NB4 (cell line): ENCODE measurements around the gene SDR39U1.
A peak's percentile ranks its signal among the peaks of the same experiment; 100 is the strongest.

Source experiments
- DNase-seq: peaks from one replicate; pipeline ENCODE4 v3.0.0; 2010; ENCODE audit warnings: low read depth
- H3K4me3 ChIP-seq: one replicate; pipeline ENCODE4 v1.5.1; 2011; ENCODE audit warnings: mild to moderate bottlenecking, low read depth, low read length, moderate library complexity
- MAX ChIP-seq: IDR thresholded peaks from 2 replicates; pipeline ENCODE4 v1.6.1; 2011; ENCODE audit warnings: low read depth, low read length
- MYC ChIP-seq: IDR thresholded peaks from 2 replicates; pipeline ENCODE4 v1.6.1; 2011; ENCODE audit warnings: low read depth, low read length
- POLR2A ChIP-seq: IDR thresholded peaks from 2 replicates; pipeline ENCODE4 v1.6.1; 2011; ENCODE audit warnings: mild to moderate bottlenecking; ENCODE audit not compliant: insufficient read length; ENCODE audit errors: extremely low read depth
- TF ChIP-seq, protein P1 (sequence below): IDR thresholded peaks from one replicate; pipeline ENCODE4 v1.5.1; 2012; ENCODE audit warnings: low read depth, low read length

Gene SDR39U1

DNA sequence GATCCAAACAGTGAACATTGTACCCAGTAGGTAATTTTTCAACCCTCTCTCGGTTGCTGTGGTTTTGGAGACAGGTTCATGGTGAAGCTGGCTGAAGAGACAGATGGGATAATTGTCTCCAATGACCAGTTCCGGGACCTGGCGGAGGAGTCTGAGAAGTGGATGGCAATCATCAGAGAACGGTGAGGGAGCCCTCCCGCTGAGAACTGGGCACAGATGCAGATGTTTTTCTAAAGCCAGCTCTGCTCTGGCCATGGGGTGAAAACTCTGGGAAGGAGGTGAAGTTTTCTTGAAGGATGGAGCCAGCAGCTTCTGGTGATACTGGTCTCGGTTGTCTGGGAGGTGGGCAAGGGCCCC, 6.6 kb downstream of the SDR39U1 start:
- H3K4me3 ChIP-seq, result no peak overlapping the region
- DNase-seq, result no peak
- TF ChIP-seq POLR2A, result no peak

GRCh38 chr14:24435192-24435810, 7.3 kb downstream of the SDR39U1 start:
- TF ChIP-seq, protein P1, sequence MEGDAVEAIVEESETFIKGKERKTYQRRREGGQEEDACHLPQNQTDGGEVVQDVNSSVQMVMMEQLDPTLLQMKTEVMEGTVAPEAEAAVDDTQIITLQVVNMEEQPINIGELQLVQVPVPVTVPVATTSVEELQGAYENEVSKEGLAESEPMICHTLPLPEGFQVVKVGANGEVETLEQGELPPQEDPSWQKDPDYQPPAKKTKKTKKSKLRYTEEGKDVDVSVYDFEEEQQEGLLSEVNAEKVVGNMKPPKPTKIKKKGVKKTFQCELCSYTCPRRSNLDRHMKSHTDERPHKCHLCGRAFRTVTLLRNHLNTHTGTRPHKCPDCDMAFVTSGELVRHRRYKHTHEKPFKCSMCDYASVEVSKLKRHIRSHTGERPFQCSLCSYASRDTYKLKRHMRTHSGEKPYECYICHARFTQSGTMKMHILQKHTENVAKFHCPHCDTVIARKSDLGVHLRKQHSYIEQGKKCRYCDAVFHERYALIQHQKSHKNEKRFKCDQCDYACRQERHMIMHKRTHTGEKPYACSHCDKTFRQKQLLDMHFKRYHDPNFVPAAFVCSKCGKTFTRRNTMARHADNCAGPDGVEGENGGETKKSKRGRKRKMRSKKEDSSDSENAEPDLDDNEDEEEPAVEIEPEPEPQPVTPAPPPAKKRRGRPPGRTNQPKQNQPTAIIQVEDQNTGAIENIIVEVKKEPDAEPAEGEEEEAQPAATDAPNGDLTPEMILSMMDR, result no peak
- TF ChIP-seq MAX, result no peak
- no peak for TF ChIP-seq POLR2A
- no peak for TF ChIP-seq MYC
- no peak overlapping the region for H3K4me3 ChIP-seq
- DNase-seq, result no peak

DNA sequence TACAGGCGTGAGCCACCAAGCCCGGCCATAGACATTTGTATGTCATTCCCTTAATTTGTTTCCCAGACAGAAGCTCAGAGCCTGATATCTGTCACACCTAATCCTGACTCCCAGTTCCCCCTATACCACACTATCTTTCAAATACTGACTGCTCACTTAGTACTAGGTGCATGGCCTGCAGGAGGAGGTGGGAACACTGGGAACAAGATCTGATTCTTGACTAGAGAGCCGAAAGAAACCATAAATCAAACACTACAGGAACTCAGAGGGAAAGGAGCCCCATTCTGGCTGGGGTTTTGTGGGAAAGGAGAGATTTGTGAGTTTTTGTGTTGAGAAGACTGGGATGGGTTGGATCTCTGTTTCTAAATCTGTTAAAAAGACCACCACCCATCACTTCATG, 7.9 kb downstream of the SDR39U1 start:
- H3K4me3 ChIP-seq, result no peak overlapping the region
- TF ChIP-seq, protein P1, result no peak
- TF ChIP-seq MAX (no peak), POLR2A (no peak), MYC (no peak)
- no peak for DNase-seq

GRCh38 chr14:24434036-24434435, 8.5 kb downstream of the SDR39U1 start:
- H3K4me3 ChIP-seq, result no peak overlapping the region
- no peak for DNase-seq
- no peak for TF ChIP-seq MAX
- TF ChIP-seq, protein P1, result no peak

- no peak for TF ChIP-seq POLR2A
- TF ChIP-seq, protein P1, result no peak
- TF ChIP-seq MAX, result no peak
- peak overlapping the region; percentile 28 for H3K4me3 ChIP-seq
- DNase-seq, result no peak
Observed at GRCh38 chr14:24432259-24433131, 10.1 kb downstream of the SDR39U1 start.

- peak; percentile 95 for DNase-seq
- TF ChIP-seq, protein P1, result peak; percentile 96
- no peak for TF ChIP-seq POLR2A
- no peak for TF ChIP-seq MYC
- TF ChIP-seq MAX, result peak; percentile 46
- H3K4me3 ChIP-seq, result peak overlapping the region; percentile 69
Observed at GRCh38 chr14:24431569-24432258, 10.9 kb downstream of the SDR39U1 start.
